Transverse colon (tissue), 4 donors: ENCODE results near the gene MIP.

ENCODE experiments used
- CTCF ChIP-seq, 5 experiments: fragments of 200-600 bp in 3 of 5; fragments of 450-650 bp in 2 of 5; sonication (generic) in 3 of 5; IDR thresholded peaks; 1 replicate in 2 of 5; 2 replicates in 3 of 5; pipeline ENCODE4 v1.5.1; 2016 to 2017; ENCODE audit warnings: antibody characterized with exemption in 5 of 5, inconsistent platforms in 3 of 5, mild to moderate bottlenecking in 2 of 5, moderate library complexity in 1 of 5
- POLR2A ChIP-seq: fragments of 450-650 bp; IDR thresholded peaks from one replicate; pipeline ENCODE4 v1.6.1; 2016; ENCODE audit warnings: antibody characterized with exemption, mild to moderate bottlenecking, moderate library complexity
- POLR2AphosphoS5 ChIP-seq, 3 donors: sonication (generic); formaldehyde crosslinking; IDR thresholded peaks; one replicate each; pipeline ENCODE4 v1.6.1; 2016; ENCODE audit warnings: antibody characterized with exemption in 3 of 3

- no peak for TF ChIP-seq CTCF (IDR thresholded peaks at IDR 0.05)
- no peak for TF ChIP-seq POLR2AphosphoS5 (IDR thresholded peaks at IDR 0.05)
- no peak for TF ChIP-seq POLR2A
These were observed 22.5 kb upstream of the MIP start for GRCh38 chr12:56476972-56477432.
